Measurements from ENCODE around the gene YIF1B.
"Not testable (repeated sequence)": the region's sequence is repeated elsewhere in the genome, so short reads cannot be mapped to it uniquely, and the experiment has no call there.

The YIF1B gene, protein sequence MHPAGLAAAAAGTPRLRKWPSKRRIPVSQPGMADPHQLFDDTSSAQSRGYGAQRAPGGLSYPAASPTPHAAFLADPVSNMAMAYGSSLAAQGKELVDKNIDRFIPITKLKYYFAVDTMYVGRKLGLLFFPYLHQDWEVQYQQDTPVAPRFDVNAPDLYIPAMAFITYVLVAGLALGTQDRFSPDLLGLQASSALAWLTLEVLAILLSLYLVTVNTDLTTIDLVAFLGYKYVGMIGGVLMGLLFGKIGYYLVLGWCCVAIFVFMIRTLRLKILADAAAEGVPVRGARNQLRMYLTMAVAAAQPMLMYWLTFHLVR

DNA sequence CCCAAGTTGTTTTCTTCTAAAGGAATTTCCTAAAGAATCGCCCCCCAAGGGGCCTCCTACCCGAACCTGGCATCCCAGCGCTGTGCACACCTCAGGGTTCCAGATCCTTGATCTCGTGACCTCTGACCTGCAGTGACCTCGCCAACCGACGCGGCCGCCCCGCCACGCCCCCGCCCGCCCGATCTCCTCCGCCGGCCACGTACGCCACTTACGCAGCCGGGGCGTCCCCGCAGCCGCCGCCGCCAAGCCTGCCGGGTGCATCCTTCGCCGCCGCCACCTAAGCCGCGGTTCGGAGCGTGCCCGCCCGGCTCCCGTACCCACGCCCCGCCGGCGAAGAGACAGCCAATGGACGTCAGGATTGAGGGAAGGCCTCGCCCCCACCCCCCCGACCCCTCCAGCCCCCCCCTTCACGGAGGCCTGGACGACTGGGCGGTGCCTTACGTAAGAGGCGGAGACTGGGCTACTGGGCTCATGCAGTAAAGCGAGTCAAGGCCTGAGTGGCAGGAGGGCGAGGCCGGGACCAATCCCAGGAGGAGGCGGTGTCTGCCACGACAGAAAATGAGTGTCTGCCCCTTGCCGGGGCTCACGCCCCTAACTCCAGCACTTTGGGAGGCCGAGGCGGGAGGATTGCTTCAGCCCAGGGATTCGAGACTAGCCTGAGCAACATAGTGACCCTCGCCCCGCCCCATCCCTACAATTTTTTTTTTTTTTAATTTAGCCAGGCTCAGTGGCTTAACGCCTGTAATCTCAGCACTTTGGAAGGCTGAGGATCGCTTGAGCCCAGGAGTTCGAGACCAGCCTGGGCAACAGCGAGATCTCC lies at the start of gene YIF1B:
YIF1B (minus strand) TSS at position 291 of the 820 bp plus-strand sequence; CDS start at position 261, 30 bp downstream.
- peak; percentile 94 to 95 for DNase-seq (ENCODE audit: low read depth in 2 of 2)

- not testable (repeated sequence) for DNase-seq (ENCODE audit: low read depth in 2 of 2)
These were observed 47.4 kb upstream of the YIF1B start for GRCh38 chr19:38362946-38363688.

GRCh38 chr19:38362076-38362945 lies 46.6 kb upstream of the YIF1B start:
- peak; percentile 72 to 84 for DNase-seq (ENCODE audit: low read depth in 2 of 2)

- DNase-seq (ENCODE audit: low read depth in 2 of 2) = peak; percentile 58 to 68
These were observed 45.9 kb upstream of the YIF1B start for GRCh38 chr19:38361633-38362075.

DNA sequence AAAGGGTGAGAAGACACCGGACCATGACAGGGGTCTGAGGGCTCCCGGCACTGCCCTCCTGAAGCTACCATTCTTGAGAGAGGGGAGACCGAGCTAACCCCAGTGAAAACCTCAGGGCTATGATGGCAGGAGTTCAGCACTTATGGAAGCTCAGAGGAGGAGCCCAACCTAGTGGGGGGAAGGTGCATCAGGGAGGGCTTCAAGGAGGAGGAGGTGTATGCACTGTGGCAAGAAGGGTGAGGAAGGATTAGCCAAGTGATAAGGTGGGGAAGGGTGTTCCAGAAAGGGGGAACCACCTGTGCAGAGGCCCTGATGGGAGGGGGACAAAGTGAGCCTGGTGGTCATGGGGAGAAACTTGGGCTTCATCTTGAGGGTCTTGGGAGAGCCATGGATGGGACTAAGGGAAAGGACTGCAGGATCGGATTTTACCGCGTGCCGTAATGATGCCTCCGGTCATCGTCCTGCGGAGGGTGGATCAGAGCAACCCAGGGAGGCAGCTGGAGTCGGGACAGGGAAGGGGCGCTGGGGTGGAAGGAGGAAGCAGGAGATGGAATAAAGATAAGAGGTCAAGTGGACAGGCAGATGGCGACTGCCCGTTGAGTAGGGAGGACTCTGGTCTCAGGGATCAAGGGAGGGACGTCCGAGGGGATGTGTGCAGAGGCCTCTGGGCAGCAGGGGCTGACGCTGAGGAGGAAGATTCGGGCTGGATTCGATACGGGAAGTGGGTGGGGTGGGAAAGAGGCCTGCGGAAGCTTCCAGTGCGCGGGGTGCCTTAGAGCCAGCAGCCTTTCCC lies 45.3 kb upstream of the YIF1B start:
- no peak for DNase-seq (ENCODE audit: low read depth in 2 of 2)

- DNase-seq (ENCODE audit: low read depth in 2 of 2) = no peak
These were observed 44.6 kb upstream of the YIF1B start for GRCh38 chr19:38360351-38360750.

DNA sequence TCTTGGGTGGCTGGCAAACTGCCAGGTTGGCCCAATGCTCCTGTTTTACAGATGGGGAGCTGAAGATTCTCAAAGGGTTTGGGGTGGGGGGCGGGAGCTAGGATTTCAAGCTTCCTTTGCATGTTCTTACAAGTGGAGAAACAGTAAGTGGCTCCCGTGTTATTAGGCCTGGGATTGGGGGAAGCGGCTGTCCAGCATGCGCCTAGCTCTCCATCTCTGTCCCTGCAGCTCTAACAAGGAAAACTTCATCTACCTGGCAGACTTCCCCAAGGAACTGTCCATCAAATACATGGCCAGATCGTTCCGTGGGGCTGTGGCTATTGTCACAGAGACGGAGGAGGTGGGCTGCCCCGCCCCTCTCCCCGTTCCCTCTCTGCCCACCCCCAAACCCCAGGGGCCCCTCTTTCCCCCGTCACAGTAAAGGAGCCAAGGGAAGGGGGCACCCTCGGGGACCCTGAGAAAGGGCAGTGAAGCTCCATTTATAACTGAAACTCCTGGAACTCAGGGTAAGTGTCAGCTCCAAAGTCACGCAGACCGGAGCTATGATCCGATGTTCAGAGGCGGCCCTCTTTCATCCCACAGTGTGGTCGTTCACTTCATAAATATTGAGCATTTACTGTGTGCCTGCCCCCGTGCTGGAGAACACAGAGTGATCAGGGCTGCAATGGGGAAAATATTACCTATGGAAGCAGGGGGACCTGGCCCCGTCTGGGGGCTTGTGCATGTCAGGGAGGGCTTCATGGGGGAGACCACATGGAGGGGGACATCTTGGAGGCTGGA lies 43.7 kb upstream of the YIF1B start:
- no peak for DNase-seq (ENCODE audit: low read depth in 2 of 2)

GRCh38 chr19:38358071-38358470 lies 42.3 kb upstream of the YIF1B start:
- DNase-seq (ENCODE audit: low read depth in 2 of 2) = no peak

GRCh38 chr19:38355728-38356725 lies 40.3 kb upstream of the YIF1B start:
- no peak for DNase-seq (ENCODE audit: low read depth in 2 of 2)

DNA sequence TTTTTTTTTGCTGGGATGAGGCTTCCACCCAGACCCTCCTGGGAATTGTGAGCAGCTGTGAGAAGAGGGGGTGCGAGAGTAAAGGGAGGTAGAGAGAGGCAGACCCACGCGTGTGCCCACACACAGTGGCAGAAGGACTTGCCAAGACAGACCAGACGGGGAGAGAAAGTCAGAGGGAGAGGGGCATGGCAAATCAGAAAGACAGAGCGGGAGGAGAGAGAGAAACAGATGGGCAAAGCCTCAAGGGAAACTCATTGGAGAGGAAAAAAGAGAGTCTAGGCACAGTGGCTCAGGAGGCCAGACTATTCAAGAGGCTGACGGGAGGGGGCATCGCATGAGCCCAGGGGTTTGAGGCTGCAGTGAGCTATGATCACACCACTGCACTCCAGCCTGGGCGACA lies 36.9 kb upstream of the YIF1B start:
- DNase-seq (ENCODE audit: low read depth in 2 of 2) = no peak

- no peak for DNase-seq (ENCODE audit: low read depth in 2 of 2)
These were observed 36.2 kb upstream of the YIF1B start for GRCh38 chr19:38351865-38352395.

- no peak for DNase-seq (ENCODE audit: low read depth in 2 of 2)
These were observed 35.1 kb upstream of the YIF1B start for GRCh38 chr19:38350883-38351282.

GRCh38 chr19:38346837-38347236 lies 31.1 kb upstream of the YIF1B start:
- no peak for DNase-seq (ENCODE audit: low read depth in 2 of 2)

- DNase-seq (ENCODE audit: low read depth in 2 of 2) = no peak
These were observed 25.2 kb upstream of the YIF1B start for GRCh38 chr19:38340927-38341326.

DNA sequence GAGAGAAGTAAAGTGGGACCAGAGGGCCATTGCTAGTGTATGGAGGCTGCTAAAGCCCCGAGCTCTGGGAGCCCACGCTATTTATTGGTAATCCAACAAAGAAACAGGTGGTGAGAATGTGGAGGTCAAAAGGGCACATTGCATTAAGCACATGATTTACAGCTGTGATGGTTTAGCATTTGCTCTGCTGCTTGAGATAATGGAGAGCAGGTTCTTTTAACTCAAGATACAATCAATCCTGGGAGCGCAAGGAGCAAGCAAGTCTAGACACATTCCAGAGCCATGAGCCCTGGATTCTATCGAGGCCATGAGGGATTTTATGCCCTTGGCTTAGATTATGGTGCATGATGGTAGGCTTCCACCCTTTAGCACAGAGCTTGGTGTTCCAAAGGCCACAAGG lies 23.3 kb upstream of the YIF1B start:
- not testable (repeated sequence) for DNase-seq (ENCODE audit: low read depth in 2 of 2)

GRCh38 chr19:38337360-38337653 lies 21.6 kb upstream of the YIF1B start:
- DNase-seq (ENCODE audit: low read depth in 2 of 2) = no peak

GRCh38 chr19:38336638-38337359 lies 21.1 kb upstream of the YIF1B start:
- peak; percentile 89 to 92 for DNase-seq (ENCODE audit: low read depth in 2 of 2)
